ENCODE results near the gene SLC22A12.
"Not testable (repeated sequence)": the region's sequence is repeated elsewhere in the genome, so short reads cannot be mapped to it uniquely, and the experiment has no call there.

SLC22A12 gene

GRCh38 chr11:64588701-64589100 lies 2.3 kb upstream of the SLC22A12 start:
- DNase-seq (ENCODE audit: low spot score): no peak

GRCh38 chr11:64591257-64592233 lies 525 bp downstream of the SLC22A12 start:
- DNase-seq (ENCODE audit: low spot score): no peak

GRCh38 chr11:64592234-64592615 lies 1.2 kb downstream of the SLC22A12 start:
- no peak for DNase-seq (ENCODE audit: low spot score)

DNA sequence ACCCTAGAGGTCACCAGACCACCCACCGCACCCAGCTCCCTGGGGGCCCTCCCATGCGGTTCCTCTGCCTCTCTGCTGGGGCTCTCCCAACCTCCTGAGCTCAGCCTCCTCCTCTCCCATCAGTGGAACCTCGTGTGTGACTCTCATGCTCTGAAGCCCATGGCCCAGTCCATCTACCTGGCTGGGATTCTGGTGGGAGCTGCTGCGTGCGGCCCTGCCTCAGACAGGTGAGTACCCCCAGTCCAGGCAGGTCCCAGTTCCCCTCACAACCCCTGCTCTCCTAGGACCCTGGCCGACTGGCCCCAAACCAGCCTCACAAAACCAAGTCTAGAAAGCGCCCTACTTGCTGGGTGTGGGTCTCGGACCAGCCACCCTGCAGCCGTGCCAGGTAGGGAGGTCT lies 1.6 kb downstream of the SLC22A12 start:
- no peak for DNase-seq (ENCODE audit: low spot score)

DNA sequence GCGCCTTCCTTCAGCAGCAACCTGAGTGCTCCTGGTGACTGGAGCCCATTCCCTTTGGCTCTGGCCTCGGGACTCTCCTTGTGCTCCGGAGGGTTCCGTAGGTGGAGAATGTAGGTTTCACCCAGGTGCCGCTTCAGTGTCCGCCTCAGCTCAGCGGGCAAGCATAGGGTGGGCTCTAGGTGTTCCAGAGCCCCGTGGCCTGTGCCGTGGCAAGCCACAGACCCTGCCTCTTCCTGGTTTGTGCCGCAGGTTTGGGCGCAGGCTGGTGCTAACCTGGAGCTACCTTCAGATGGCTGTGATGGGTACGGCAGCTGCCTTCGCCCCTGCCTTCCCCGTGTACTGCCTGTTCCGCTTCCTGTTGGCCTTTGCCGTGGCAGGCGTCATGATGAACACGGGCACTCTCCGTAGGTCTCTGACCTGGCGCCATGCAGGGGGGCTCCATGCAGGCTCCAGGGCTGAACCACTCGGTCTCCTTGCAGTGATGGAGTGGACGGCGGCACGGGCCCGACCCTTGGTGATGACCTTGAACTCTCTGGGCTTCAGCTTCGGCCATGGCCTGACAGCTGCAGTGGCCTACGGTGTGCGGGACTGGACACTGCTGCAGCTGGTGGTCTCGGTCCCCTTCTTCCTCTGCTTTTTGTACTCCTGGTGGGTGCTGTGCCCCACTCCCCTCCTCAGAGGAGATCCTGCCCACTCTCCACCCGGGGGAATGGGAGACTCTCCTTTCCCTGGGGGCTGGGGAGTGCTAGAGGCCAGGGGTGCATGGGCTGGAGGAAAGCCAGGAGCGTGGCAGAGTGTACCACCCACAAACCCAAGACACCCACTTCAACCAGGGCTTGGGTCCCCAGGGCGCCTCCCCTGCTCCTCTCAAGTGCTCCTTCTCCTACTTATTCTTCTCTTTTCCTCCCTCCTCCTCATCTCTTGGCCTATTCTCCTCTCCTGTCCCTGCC lies 2.4 kb downstream of the SLC22A12 start:
- DNase-seq (ENCODE audit: low spot score): no peak

DNA sequence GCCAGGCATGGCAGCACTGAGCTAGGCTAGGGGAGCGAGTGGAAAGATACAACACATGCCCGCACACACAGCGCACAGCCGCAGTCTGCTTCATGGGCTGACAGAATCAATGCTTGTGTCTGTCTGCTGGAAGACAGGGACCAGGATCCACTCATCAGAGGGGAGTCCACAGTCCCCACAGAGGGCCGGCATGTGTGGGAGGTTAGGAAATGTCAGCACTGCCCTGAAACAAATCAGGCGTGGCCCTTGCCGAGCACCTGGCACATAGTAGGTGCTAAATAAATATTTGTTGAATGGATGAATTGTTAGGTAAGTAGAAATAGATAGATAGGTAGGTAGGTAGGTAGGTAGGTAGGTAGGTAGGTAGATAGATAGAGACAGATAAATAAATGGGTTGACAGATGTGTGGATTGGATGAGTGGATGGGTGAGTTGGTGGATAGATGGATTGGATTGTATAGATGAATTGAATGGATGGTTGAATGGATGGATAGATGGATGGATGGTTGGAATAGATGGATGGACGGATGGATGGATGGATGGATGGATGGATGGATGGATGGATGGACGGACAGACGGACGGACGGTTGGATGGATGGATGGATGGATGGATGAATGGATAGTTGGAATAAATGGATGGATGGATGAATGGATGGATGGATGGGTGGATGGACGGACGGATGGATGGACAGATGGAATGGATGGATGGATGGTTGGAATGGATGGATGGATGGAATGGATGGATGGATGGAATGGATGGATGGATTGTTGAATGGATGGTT lies 3.3 kb downstream of the SLC22A12 start:
- DNase-seq (ENCODE audit: low spot score): no peak

GRCh38 chr11:64595922-64596321 lies 4.9 kb downstream of the SLC22A12 start:
- not testable (repeated sequence) for DNase-seq (ENCODE audit: low spot score)

DNA sequence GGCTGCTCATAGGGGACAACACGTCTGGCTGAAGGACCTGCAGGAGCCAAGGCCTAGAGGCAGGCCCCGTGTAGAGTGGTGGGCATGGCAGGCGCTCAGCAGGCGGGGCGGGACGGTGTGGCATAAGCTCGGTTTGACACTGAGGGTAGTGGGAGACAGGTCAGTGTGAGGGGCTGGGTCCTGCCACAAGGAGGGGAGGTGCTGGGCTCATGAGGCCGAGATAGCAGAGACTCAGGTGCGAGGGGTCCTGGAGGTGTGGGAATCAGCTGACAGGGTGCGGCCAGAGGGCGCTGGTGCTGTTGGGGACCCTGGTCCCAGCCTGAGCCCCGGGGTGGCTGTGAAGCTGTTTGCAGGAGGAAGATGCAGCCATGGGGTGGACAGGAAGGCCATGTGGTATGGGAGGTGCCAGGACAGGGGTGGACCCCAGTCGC lies 6.7 kb downstream of the SLC22A12 start:
- no peak for DNase-seq (ENCODE audit: low spot score)

DNA sequence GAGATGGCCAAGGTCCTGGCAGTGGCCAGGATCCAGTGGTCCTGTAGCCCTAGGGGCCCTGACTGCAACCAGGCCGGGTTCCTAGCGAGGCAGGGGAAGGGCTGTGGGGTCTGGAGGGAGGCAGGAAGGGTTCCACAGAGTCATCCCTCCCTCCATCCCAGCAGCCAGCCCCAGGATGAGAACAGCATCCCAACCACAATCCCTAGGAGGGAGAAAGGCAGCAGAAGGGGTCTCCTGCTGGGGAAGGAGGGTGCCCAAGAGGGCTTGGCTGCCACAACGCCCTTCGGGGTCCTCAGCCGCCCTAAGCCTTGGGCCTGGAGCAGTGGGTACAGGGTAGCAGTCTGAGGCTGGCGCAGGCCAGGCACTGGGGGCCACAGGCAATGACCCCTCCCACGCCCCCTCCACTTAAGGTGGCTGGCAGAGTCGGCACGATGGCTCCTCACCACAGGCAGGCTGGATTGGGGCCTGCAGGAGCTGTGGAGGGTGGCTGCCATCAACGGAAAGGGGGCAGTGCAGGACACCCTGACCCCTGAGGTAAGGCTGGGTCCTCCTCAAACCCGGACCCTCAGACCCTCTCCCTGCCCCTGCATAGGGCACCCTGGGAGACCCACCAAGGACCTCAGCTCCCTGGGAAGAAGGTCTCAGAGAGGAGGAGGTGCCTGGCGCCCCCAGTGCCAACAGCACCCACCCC lies 7.2 kb downstream of the SLC22A12 start:
- DNase-seq (ENCODE audit: low spot score): no peak

GRCh38 chr11:64598797-64599697 lies 8.0 kb downstream of the SLC22A12 start:
- DNase-seq (ENCODE audit: low spot score): no peak

DNA sequence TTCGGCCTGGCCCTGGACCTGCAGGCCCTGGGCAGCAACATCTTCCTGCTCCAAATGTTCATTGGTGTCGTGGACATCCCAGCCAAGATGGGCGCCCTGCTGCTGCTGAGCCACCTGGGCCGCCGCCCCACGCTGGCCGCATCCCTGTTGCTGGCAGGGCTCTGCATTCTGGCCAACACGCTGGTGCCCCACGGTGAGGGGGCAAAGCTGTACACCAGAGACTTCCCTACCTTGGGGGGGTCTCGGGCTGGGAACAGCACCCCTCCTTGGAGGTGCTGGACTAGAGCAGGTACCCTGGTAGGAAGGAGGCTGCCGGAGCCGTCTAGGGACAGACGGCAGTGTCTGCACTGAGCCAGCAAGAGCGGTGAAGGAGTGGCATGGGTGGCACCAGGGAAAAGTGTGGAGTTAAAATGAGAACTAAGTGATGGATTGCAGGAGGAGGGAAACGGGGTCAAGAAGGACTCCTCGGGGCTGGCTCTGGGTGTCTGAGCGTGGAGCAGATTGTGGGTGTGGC lies 8.7 kb downstream of the SLC22A12 start:
- no peak for DNase-seq (ENCODE audit: low spot score)

DNA sequence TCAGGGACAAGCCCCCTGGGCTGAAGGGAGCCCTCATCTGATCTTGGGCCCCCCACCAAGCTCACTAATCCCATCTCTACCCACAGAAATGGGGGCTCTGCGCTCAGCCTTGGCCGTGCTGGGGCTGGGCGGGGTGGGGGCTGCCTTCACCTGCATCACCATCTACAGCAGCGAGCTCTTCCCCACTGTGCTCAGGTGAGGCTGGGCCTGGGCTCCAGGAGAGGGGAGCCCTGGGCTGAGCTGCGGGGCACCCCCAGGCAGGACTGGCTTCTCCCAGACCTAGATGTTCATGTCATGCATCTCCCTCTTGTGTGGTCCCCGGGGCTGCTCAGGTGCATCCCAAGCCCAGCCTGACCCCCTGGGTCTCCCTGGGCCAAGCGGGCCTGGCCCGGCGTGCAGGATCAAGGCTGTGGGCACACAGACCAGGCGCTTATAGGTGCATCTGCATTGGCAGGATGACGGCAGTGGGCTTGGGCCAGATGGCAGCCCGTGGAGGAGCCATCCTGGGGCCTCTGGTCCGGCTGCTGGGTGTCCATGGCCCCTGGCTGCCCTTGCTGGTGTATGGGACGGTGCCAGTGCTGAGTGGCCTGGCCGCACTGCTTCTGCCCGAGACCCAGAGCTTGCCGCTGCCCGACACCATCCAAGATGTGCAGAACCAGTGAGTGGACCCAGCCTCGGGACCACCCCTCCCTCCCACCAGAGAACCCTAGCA lies 9.4 kb downstream of the SLC22A12 start:
- DNase-seq (ENCODE audit: low spot score): no peak

GRCh38 chr11:64601605-64602465 lies 10.8 kb downstream of the SLC22A12 start:
- DNase-seq (ENCODE audit: low spot score): no peak

GRCh38 chr11:64602466-64603070 lies 11.5 kb downstream of the SLC22A12 start:
- no peak for DNase-seq (ENCODE audit: low spot score)

- DNase-seq (ENCODE audit: low spot score): no peak
Observed at GRCh38 chr11:64603411-64604110, 12.5 kb downstream of the SLC22A12 start.

- no peak for DNase-seq (ENCODE audit: low spot score)
Observed at GRCh38 chr11:64604458-64605243, 13.6 kb downstream of the SLC22A12 start.

- no peak for DNase-seq (ENCODE audit: low spot score)
Observed at GRCh38 chr11:64605244-64605560, 14.2 kb downstream of the SLC22A12 start.

Data from globus pallidus (tissue), 1 donor.